ENCODE measurements around the gene EMILIN3. TPM values are rescaled to one million over a fixed set of nuclear protein-coding genes. Genes with fewer than 3 reads are reported as not detected.

EMILIN3 gene
- total RNA-seq, 1 donor from 2014 or later: 0.20 TPM

GRCh38 chr20:41406896-41407444, 40.4 kb upstream of the EMILIN3 start:
- H3K4me1 ChIP-seq (ENCODE audit: insufficient read depth, low read length): no peaks in the 10 kb centered on the region
- no peaks in the 10 kb centered on the region for H3K9me3 Mint-ChIP-seq (ENCODE audit: unreplicated experiment)
- peaks cover 10% of the 10 kb centered on the region for H3K36me3 Mint-ChIP-seq (ENCODE audit: low read depth, unreplicated experiment)
- H3K4me1 Mint-ChIP-seq (ENCODE audit: low read depth, unreplicated experiment): no peaks in the 10 kb centered on the region
- DNase-seq (ENCODE audit: low read depth) (no peak), FAIRE-seq (no peak)
- H2AFZ ChIP-seq (ENCODE audit: low read depth, low read length): no peak overlapping the region
- H3K27ac ChIP-seq (ENCODE audit: low read depth, low read length): no peak overlapping the region
- H3K4me3 ChIP-seq (ENCODE audit: insufficient read depth, low read depth, low read length): no peak overlapping the region
- H3K27me3 ChIP-seq (ENCODE audit: insufficient read depth, low read length): no peaks in the 10 kb centered on the region
- no peaks in the 10 kb centered on the region for H3K27me3 Mint-ChIP-seq (ENCODE audit: low read depth, unreplicated experiment)
- no peak overlapping the region for H3K4me3 Mint-ChIP-seq (ENCODE audit: unreplicated experiment)
- peaks cover 26% of the 10 kb centered on the region for H3K36me3 ChIP-seq (ENCODE audit: insufficient read depth, low read length)
- H3K9me3 ChIP-seq (ENCODE audit: insufficient read depth, low read depth, low read length): no peaks in the 10 kb centered on the region
- no peak overlapping the region for H3K9ac ChIP-seq (ENCODE audit: low read length)
- H3K27ac Mint-ChIP-seq (ENCODE audit: unreplicated experiment): no peak overlapping the region
- H3K4me2 ChIP-seq (ENCODE audit: low read length): no peak overlapping the region
- H4K20me1 ChIP-seq (ENCODE audit: insufficient read depth, low read length): peaks cover 11% of the 10 kb centered on the region
- TF ChIP-seq, protein P1, sequence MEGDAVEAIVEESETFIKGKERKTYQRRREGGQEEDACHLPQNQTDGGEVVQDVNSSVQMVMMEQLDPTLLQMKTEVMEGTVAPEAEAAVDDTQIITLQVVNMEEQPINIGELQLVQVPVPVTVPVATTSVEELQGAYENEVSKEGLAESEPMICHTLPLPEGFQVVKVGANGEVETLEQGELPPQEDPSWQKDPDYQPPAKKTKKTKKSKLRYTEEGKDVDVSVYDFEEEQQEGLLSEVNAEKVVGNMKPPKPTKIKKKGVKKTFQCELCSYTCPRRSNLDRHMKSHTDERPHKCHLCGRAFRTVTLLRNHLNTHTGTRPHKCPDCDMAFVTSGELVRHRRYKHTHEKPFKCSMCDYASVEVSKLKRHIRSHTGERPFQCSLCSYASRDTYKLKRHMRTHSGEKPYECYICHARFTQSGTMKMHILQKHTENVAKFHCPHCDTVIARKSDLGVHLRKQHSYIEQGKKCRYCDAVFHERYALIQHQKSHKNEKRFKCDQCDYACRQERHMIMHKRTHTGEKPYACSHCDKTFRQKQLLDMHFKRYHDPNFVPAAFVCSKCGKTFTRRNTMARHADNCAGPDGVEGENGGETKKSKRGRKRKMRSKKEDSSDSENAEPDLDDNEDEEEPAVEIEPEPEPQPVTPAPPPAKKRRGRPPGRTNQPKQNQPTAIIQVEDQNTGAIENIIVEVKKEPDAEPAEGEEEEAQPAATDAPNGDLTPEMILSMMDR (IDR thresholded peaks at IDR 0.05; ENCODE audit: insufficient read depth, low read depth, low read length): no peak
- TF ChIP-seq EZH2 (IDR thresholded peaks at IDR 0.05; ENCODE audit: insufficient read depth, low read length): no peak
- H3K79me2 ChIP-seq (ENCODE audit: insufficient read depth, low read length): no peaks in the 10 kb centered on the region

- peaks cover 26% of the 10 kb centered on the region for H3K36me3 ChIP-seq (ENCODE audit: insufficient read depth, low read length)
- H3K27ac Mint-ChIP-seq (ENCODE audit: unreplicated experiment): no peak overlapping the region
These were observed 39.7 kb upstream of the EMILIN3 start for GRCh38 chr20:41406353-41406752.

DNA sequence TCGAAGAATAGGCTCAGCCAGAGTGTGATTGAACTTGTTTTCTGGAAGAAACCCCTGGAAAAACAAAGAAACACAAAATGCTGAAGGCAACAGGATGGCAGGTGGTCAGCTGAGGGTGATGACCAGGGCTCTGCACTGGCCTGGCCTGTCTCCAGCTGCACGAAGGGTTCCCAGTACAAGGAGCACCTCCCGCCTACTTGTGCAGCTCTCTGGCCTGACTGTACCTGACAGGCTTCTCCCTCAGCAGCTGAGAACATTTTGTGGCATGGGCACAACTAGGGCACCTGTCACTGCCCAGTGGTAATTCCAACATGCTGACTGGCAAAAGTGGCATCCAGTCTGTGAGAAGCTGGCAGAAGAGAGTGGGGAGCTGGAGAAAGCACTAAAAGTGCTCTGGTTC, 38.8 kb upstream of the EMILIN3 start:
- Mint-ChIP-seq H3K36me3 (ENCODE audit: low read depth, unreplicated experiment) (peaks cover 8% of the 10 kb centered on the region), H3K4me3 (ENCODE audit: unreplicated experiment) (no peak overlapping the region), H3K9me3 (ENCODE audit: unreplicated experiment) (no peaks in the 10 kb centered on the region), H3K4me1 (ENCODE audit: low read depth, unreplicated experiment) (no peaks in the 10 kb centered on the region), H3K27me3 (ENCODE audit: low read depth, unreplicated experiment) (no peaks in the 10 kb centered on the region), H3K27ac (ENCODE audit: unreplicated experiment) (no peak overlapping the region)
- H3K36me3 ChIP-seq (ENCODE audit: insufficient read depth, low read length): peaks cover 26% of the 10 kb centered on the region
- H3K9me3 ChIP-seq (ENCODE audit: insufficient read depth, low read depth, low read length): no peaks in the 10 kb centered on the region
- no peak overlapping the region for H2AFZ ChIP-seq (ENCODE audit: low read depth, low read length)
- no peaks in the 10 kb centered on the region for H3K79me2 ChIP-seq (ENCODE audit: insufficient read depth, low read length)
- no peak overlapping the region for H3K27ac ChIP-seq (ENCODE audit: low read depth, low read length)
- DNase-seq (ENCODE audit: low read depth) (no peak), FAIRE-seq (no peak)
- TF ChIP-seq, protein P1 (IDR thresholded peaks at IDR 0.05; ENCODE audit: insufficient read depth, low read depth, low read length): no peak
- no peak for TF ChIP-seq EZH2 (IDR thresholded peaks at IDR 0.05; ENCODE audit: insufficient read depth, low read length)
- no peak overlapping the region for H3K4me2 ChIP-seq (ENCODE audit: low read length)
- no peaks in the 10 kb centered on the region for H3K4me1 ChIP-seq (ENCODE audit: insufficient read depth, low read length)
- no peak overlapping the region for H3K4me3 ChIP-seq (ENCODE audit: insufficient read depth, low read depth, low read length)
- peaks cover 9% of the 10 kb centered on the region for H4K20me1 ChIP-seq (ENCODE audit: insufficient read depth, low read length)
- no peaks in the 10 kb centered on the region for H3K27me3 ChIP-seq (ENCODE audit: insufficient read depth, low read length)
- H3K9ac ChIP-seq (ENCODE audit: low read length): no peak overlapping the region

More at GRCh38 chr20:41406353-41406752, 39.7 kb upstream of the EMILIN3 start:
- no peaks in the 10 kb centered on the region for H3K4me1 ChIP-seq (ENCODE audit: insufficient read depth, low read length)
- Mint-ChIP-seq H3K36me3 (ENCODE audit: low read depth, unreplicated experiment) (peaks cover 10% of the 10 kb centered on the region), H3K9me3 (ENCODE audit: unreplicated experiment) (no peaks in the 10 kb centered on the region), H3K4me1 (ENCODE audit: low read depth, unreplicated experiment) (no peaks in the 10 kb centered on the region), H3K4me3 (ENCODE audit: unreplicated experiment) (no peak overlapping the region), H3K27me3 (ENCODE audit: low read depth, unreplicated experiment) (no peaks in the 10 kb centered on the region)
- no peak overlapping the region for H2AFZ ChIP-seq (ENCODE audit: low read depth, low read length)
- H4K20me1 ChIP-seq (ENCODE audit: insufficient read depth, low read length): peaks cover 11% of the 10 kb centered on the region
- TF ChIP-seq EZH2 (IDR thresholded peaks at IDR 0.05; ENCODE audit: insufficient read depth, low read length): no peak
- TF ChIP-seq, protein P1 (IDR thresholded peaks at IDR 0.05; ENCODE audit: insufficient read depth, low read depth, low read length): no peak
- H3K4me2 ChIP-seq (ENCODE audit: low read length): no peak overlapping the region
- H3K27me3 ChIP-seq (ENCODE audit: insufficient read depth, low read length): no peaks in the 10 kb centered on the region
- H3K27ac ChIP-seq (ENCODE audit: low read depth, low read length): no peak overlapping the region
- DNase-seq (ENCODE audit: low read depth) (no peak), FAIRE-seq (no peak)
- no peak overlapping the region for H3K9ac ChIP-seq (ENCODE audit: low read length)
- no peak overlapping the region for H3K4me3 ChIP-seq (ENCODE audit: insufficient read depth, low read depth, low read length)
- no peaks in the 10 kb centered on the region for H3K9me3 ChIP-seq (ENCODE audit: insufficient read depth, low read depth, low read length)
- H3K79me2 ChIP-seq (ENCODE audit: insufficient read depth, low read length): no peaks in the 10 kb centered on the region

All from astrocyte (in vitro differentiated cells and primary cell).